ENCODE measurements around the gene TMEM131L. TPM values are rescaled to one million over a fixed set of nuclear protein-coding genes. Genes with fewer than 3 reads are reported as not detected.

The TMEM131L gene
- total RNA-seq, 3 donors from 2014 or later, result 5.9 to 9.8 (median 6.7) TPM

GRCh38 chr4:153589703-153590595 is 123.8 kb downstream of the TMEM131L start:
- H3K4me3 ChIP-seq, result no peak overlapping the region
- no peaks in the 10 kb centered on the region for H3K4me1 ChIP-seq (ENCODE audit: low read depth)
- no peak for TF ChIP-seq CTCF (IDR thresholded peaks at IDR 0.05)
- no peaks in the 10 kb centered on the region for H3K9me3 ChIP-seq
- DNase-seq (no peak), ATAC-seq (no peak)
- intact Hi-C loops (cut with DNase I, micrococcal nuclease), result no loop called here
- no peaks in the 10 kb centered on the region for H3K36me3 ChIP-seq (ENCODE audit: low read depth)

- no peaks in the 10 kb centered on the region for H3K9me3 ChIP-seq
- ATAC-seq, result no peak
- intact Hi-C loops (cut with DNase I, micrococcal nuclease), result no loop called here
- DNase-seq, result no peak
- TF ChIP-seq CTCF (IDR thresholded peaks at IDR 0.05), result no peak
- no peaks in the 10 kb centered on the region for H3K4me1 ChIP-seq (ENCODE audit: low read depth)
- H3K4me3 ChIP-seq, result no peak overlapping the region
- H3K36me3 ChIP-seq (ENCODE audit: low read depth), result no peaks in the 10 kb centered on the region
Measured at GRCh38 chr4:153591441-153591840, 125.3 kb downstream of the TMEM131L start.

- H3K4me3 ChIP-seq, result no peak overlapping the region
- DNase-seq (no peak), ATAC-seq (no peak)
- no peaks in the 10 kb centered on the region for H3K9me3 ChIP-seq
- no peak for TF ChIP-seq CTCF (IDR thresholded peaks at IDR 0.05)
- no peaks in the 10 kb centered on the region for H3K36me3 ChIP-seq (ENCODE audit: low read depth)
- H3K4me1 ChIP-seq (ENCODE audit: low read depth), result no peaks in the 10 kb centered on the region
- intact Hi-C loops (cut with DNase I, micrococcal nuclease), result no loop called here
Measured at GRCh38 chr4:153592064-153592463, 125.9 kb downstream of the TMEM131L start.

GRCh38 chr4:153593161-153593560 is 127.0 kb downstream of the TMEM131L start:
- TF ChIP-seq CTCF (IDR thresholded peaks at IDR 0.05), result no peak
- intact Hi-C loops (cut with DNase I, micrococcal nuclease), result no loop called here
- Histone ChIP-seq H3K4me1 (ENCODE audit: low read depth) (no peaks in the 10 kb centered on the region), H3K36me3 (ENCODE audit: low read depth) (no peaks in the 10 kb centered on the region), H3K4me3 (no peak overlapping the region), H3K9me3 (no peaks in the 10 kb centered on the region)
- no peak for DNase-seq
- ATAC-seq, result no peak

GRCh38 chr4:153594210-153594609 is 128.1 kb downstream of the TMEM131L start:
- DNase-seq (no peak), ATAC-seq (no peak)
- Histone ChIP-seq H3K9me3 (no peaks in the 10 kb centered on the region), H3K4me1 (ENCODE audit: low read depth) (no peaks in the 10 kb centered on the region), H3K36me3 (ENCODE audit: low read depth) (no peaks in the 10 kb centered on the region), H3K4me3 (no peak overlapping the region)
- no peak for TF ChIP-seq CTCF (IDR thresholded peaks at IDR 0.05)
- intact Hi-C loops (cut with DNase I, micrococcal nuclease), result no loop called here

All from mucosa of descending colon (tissue), 3 donors.